ENCODE results near the gene ATXN1.

DNA sequence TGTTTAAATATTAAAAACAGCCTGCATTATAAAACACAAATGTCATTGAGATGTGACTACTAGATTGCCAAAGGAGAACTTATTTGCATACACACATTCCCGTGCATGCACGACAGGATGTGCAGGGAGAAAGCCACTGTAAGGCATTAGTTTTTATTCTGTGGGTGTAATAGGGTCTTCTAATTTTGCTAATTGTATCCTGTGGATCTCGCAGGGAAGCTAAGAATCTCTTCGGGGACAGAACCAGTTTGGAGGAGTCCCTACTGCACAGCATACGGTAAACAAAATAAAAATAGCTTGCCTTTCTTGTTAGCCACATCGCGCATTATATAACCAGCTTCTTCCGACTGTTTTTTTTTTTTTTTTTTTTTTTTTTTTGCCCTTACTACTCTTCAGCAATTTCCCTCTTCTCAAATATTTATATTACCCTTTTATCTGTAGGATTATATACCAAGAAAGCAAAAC is 2.0 kb downstream of the ATXN1 start:
- no peak for TF ChIP-seq EZH2 (IDR thresholded peaks at IDR 0.05; ENCODE audit: insufficient read depth, poor library complexity, severe bottlenecking)
- no peak for TF ChIP-seq EZH2phosphoT487 (IDR thresholded peaks at IDR 0.05; ENCODE audit: insufficient read depth, low read depth)

Data from GM23248 (cell line).